SHP77 (cell line): ENCODE results near the gene DYNLT4.
"Not testable (repeated sequence)": the region's sequence is repeated elsewhere in the genome, so short reads cannot be mapped to it uniquely, and the experiment has no call there.

ENCODE experiments used
- DNase-seq, 2 experiments: peaks; one replicate each; lab custom pipeline; 2025; lab: John Stamatoyannopoulos, UW

Gene DYNLT4

GRCh38 chr1:44828841-44829440 lies 21.8 kb upstream of the DYNLT4 start:
- no peak for DNase-seq

- no peak for DNase-seq
Measured at GRCh38 chr1:44828003-44828651, 21.0 kb upstream of the DYNLT4 start.

GRCh38 chr1:44827197-44828002 lies 20.2 kb upstream of the DYNLT4 start:
- DNase-seq, result no peak

GRCh38 chr1:44826375-44827196 lies 19.4 kb upstream of the DYNLT4 start:
- DNase-seq, result no peak

- not testable (repeated sequence) for DNase-seq
Measured at GRCh38 chr1:44824392-44824791, 17.2 kb upstream of the DYNLT4 start.

GRCh38 chr1:44822981-44823451 lies 15.9 kb upstream of the DYNLT4 start:
- no peak for DNase-seq

GRCh38 chr1:44822131-44822701 lies 15.1 kb upstream of the DYNLT4 start:
- no peak for DNase-seq

- DNase-seq, result no peak
Measured at GRCh38 chr1:44821240-44821715, 14.1 kb upstream of the DYNLT4 start.

GRCh38 chr1:44820328-44821239 lies 13.4 kb upstream of the DYNLT4 start:
- DNase-seq, result no peak

- DNase-seq, result peak; percentile 96 to 97
Measured at GRCh38 chr1:44819608-44820327, 12.6 kb upstream of the DYNLT4 start.

GRCh38 chr1:44819196-44819607 lies 12.1 kb upstream of the DYNLT4 start:
- DNase-seq, result no peak

GRCh38 chr1:44817771-44818495 lies 10.8 kb upstream of the DYNLT4 start:
- no peak for DNase-seq

GRCh38 chr1:44817307-44817706 lies 10.2 kb upstream of the DYNLT4 start:
- no peak for DNase-seq

- not testable (repeated sequence) for DNase-seq
Measured at GRCh38 chr1:44815926-44816325, 8.8 kb upstream of the DYNLT4 start.

- DNase-seq, result no peak
Measured at GRCh38 chr1:44812822-44813543, 5.8 kb upstream of the DYNLT4 start.

- no peak for DNase-seq
Measured at GRCh38 chr1:44811234-44811633, 4.1 kb upstream of the DYNLT4 start.

- DNase-seq, result not testable (repeated sequence)
Measured at GRCh38 chr1:44810762-44811105, 3.6 kb upstream of the DYNLT4 start.

- no peak for DNase-seq
Measured at GRCh38 chr1:44810101-44810761, 3.1 kb upstream of the DYNLT4 start.
